Stimulated activated memory B cell treated with anti-CD40 and anti-IgM and Interleukin-4, amounts not matched to agents 10 μg/mL and 1 μg/mL and 100 μg/mL, for 72 hours (primary cell): ENCODE results near the gene LAMA1.
"Not testable (repeated sequence)": the region's sequence is repeated elsewhere in the genome, so short reads cannot be mapped to it uniquely, and the experiment has no call there.

Experiments
- ATAC-seq: fragments of 150-1000 bp; cut with Tn5 transposase; 2 replicates; pipeline ENCODE4 v1.10.0; 2021
- H3K27ac Mint-ChIP-seq: one replicate; pipeline ENCODE4 v1.8.0; 2022; ENCODE audit warnings: mild to moderate bottlenecking, mixed read lengths
- H3K27me3 Mint-ChIP-seq: one replicate; pipeline ENCODE4 v1.8.0; 2022; ENCODE audit warnings: mixed read lengths
- H3K36me3 Mint-ChIP-seq: one replicate; pipeline ENCODE4 v1.8.0; 2022; ENCODE audit warnings: mixed read lengths
- H3K4me1 Mint-ChIP-seq: one replicate; pipeline ENCODE4 v1.8.0; 2022; ENCODE audit warnings: mixed read lengths
- H3K4me3 Mint-ChIP-seq: one replicate; pipeline ENCODE4 v1.8.0; 2022; ENCODE audit warnings: mild to moderate bottlenecking, moderate library complexity, mixed read lengths
- H3K9me3 Mint-ChIP-seq: one replicate; pipeline ENCODE4 v1.8.0; 2022; ENCODE audit warnings: mixed read lengths

Gene LAMA1

GRCh38 chr18:7117390-7118355 is at the start of gene LAMA1:
LAMA1 (minus strand) TSS chr18:7117797; CDS start chr18:7117720, 77 bp downstream.
- no peaks in the 10 kb centered on the region for H3K36me3 Mint-ChIP-seq
- peak; percentile 45 for ATAC-seq
- peaks cover 5% of the 10 kb centered on the region for H3K9me3 Mint-ChIP-seq
- no peak within 1 kb of the TSS for H3K4me3 Mint-ChIP-seq
- H3K4me1 Mint-ChIP-seq: peaks cover 7% of the 10 kb centered on the region
- H3K27ac Mint-ChIP-seq: no peak within 1 kb of the TSS
- peaks cover 37% of the 10 kb centered on the region for H3K27me3 Mint-ChIP-seq

DNA sequence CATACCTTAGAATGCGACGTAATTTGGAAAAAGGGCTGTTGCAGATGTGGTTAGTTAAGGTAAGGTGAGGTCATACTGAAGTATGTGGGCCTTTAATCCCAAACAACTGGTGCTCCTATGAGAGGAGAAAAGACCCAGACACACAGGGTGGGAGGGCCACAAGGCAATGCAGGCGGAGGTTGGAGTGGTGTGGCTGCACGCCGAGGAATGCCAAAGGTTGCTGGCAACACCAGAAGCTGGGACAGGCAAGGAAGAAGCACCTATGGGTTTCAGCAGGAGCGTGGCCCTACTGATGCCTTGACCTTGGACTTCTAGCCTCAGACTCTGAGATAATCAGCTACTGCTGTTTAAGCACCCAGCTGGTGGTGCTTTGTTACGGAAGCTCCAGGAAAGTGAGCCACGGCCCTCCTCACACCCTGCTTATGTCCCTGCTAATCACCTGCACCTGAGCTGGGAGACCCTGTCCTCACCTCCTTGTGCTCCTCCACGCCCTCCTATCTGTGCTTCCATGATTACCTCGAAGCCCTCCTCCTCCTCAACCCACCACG is 48.3 kb upstream of the LAMA1 start:
- H3K9me3 Mint-ChIP-seq: peaks cover 6% of the 10 kb centered on the region
- H3K27me3 Mint-ChIP-seq: no peaks in the 10 kb centered on the region
- H3K27ac Mint-ChIP-seq: no peak overlapping the region
- H3K4me1 Mint-ChIP-seq: no peaks in the 10 kb centered on the region
- H3K4me3 Mint-ChIP-seq: no peak overlapping the region
- no peak for ATAC-seq
- H3K36me3 Mint-ChIP-seq: no peaks in the 10 kb centered on the region

DNA sequence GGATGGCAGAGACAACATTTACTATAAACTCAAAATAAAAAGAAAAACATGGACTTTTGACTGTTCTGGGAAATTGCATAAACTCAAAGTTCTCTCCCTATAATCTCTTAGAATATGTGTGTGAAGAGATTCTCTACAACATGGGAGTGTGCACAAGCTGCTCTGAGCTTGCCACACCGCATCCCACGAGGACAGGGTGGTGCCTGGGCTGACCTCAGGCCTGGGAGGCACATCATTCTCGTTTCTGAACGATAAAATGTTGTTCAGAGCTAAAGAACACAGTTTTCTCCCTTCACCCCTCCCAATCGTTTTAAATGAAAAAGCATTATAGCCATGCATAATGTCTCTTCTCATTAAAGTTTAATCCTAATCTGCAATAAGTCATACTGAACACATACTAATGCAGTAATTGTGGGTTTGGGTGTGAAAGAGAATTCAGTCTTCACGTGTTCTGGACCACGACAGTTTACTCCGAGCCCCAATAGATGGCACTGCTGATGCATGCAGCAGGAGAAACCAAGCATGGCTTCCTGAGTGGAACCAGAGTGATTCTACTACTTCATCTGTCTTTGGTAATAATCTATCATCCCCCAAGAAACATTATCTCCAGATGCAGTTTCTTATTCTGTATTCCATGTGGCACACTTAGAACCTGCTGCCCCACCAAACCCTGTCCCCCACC is 46.9 kb upstream of the LAMA1 start:
- Mint-ChIP-seq H3K36me3 (no peaks in the 10 kb centered on the region), H3K27ac (no peak overlapping the region), H3K4me3 (no peak overlapping the region), H3K4me1 (no peaks in the 10 kb centered on the region), H3K9me3 (peaks cover 6% of the 10 kb centered on the region), H3K27me3 (no peaks in the 10 kb centered on the region)
- ATAC-seq: no peak

DNA sequence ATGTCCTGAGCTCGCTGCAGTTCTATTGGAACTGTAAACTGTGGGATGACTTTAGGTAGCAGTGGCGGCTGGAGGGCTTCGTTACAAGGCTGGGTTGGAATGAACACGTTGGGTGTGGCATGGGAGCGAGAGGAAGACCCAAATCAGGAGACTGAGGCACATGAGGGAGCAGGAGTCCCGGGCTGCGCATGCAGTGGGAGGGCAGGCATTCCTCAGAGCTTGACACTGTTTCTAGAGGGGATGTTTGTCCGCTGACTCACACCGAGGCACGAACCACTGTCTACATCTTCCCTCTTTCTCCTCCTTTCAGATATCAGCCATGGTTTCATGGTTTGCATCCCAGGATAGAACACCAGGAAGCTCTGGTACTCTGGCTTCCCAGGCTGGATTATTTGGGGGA is 40.6 kb upstream of the LAMA1 start:
- no peak overlapping the region for H3K4me3 Mint-ChIP-seq
- no peak overlapping the region for H3K27ac Mint-ChIP-seq
- no peaks in the 10 kb centered on the region for H3K4me1 Mint-ChIP-seq
- ATAC-seq: no peak
- H3K36me3 Mint-ChIP-seq: no peaks in the 10 kb centered on the region
- no peaks in the 10 kb centered on the region for H3K27me3 Mint-ChIP-seq
- H3K9me3 Mint-ChIP-seq: peaks cover 3% of the 10 kb centered on the region

- H3K27me3 Mint-ChIP-seq: no peaks in the 10 kb centered on the region
Observed at GRCh38 chr18:7157760-7158159, 40.2 kb upstream of the LAMA1 start.

GRCh38 chr18:7155887-7156286 is 38.3 kb upstream of the LAMA1 start:
- Mint-ChIP-seq H3K36me3 (no peaks in the 10 kb centered on the region), H3K4me3 (no peak overlapping the region), H3K27ac (no peak overlapping the region), H3K27me3 (no peaks in the 10 kb centered on the region), H3K9me3 (peaks cover 3% of the 10 kb centered on the region), H3K4me1 (no peaks in the 10 kb centered on the region)
- ATAC-seq: no peak

More at GRCh38 chr18:7157760-7158159, 40.2 kb upstream of the LAMA1 start:
- H3K4me3 Mint-ChIP-seq: no peak overlapping the region
- H3K4me1 Mint-ChIP-seq: no peaks in the 10 kb centered on the region
- H3K36me3 Mint-ChIP-seq: no peaks in the 10 kb centered on the region
- ATAC-seq: peak; percentile 27
- H3K27ac Mint-ChIP-seq: no peak overlapping the region
- peaks cover 3% of the 10 kb centered on the region for H3K9me3 Mint-ChIP-seq

DNA sequence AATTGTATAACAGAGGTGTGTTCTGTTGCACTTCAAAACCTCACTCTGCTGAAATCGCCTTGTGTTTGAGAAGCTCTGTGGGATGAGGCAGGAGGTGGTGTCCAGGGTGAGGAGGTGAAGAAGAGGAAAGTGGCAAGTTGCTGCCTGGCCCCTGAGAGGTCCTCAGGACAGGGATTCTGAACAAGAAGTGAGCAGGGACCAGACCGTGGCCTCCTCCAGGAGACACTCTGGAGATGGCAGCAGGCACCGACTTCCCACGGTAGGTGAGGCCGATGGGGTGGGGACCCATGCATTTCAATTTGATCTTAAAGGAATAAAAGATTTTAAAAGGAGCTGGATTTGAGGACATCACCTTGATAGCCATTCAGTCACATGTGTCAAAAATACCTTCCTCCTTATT is 37.5 kb upstream of the LAMA1 start:
- no peak for ATAC-seq
- H3K4me3 Mint-ChIP-seq: no peak overlapping the region
- peaks cover 3% of the 10 kb centered on the region for H3K9me3 Mint-ChIP-seq
- H3K27ac Mint-ChIP-seq: no peak overlapping the region
- H3K27me3 Mint-ChIP-seq: no peaks in the 10 kb centered on the region
- H3K36me3 Mint-ChIP-seq: no peaks in the 10 kb centered on the region
- no peaks in the 10 kb centered on the region for H3K4me1 Mint-ChIP-seq

- no peak overlapping the region for H3K27ac Mint-ChIP-seq
- no peaks in the 10 kb centered on the region for H3K27me3 Mint-ChIP-seq
- no peaks in the 10 kb centered on the region for H3K4me1 Mint-ChIP-seq
- no peak for ATAC-seq
- peaks cover 6% of the 10 kb centered on the region for H3K9me3 Mint-ChIP-seq
- H3K36me3 Mint-ChIP-seq: no peaks in the 10 kb centered on the region
- no peak overlapping the region for H3K4me3 Mint-ChIP-seq
Observed at GRCh38 chr18:7152440-7152839, 34.8 kb upstream of the LAMA1 start.

DNA sequence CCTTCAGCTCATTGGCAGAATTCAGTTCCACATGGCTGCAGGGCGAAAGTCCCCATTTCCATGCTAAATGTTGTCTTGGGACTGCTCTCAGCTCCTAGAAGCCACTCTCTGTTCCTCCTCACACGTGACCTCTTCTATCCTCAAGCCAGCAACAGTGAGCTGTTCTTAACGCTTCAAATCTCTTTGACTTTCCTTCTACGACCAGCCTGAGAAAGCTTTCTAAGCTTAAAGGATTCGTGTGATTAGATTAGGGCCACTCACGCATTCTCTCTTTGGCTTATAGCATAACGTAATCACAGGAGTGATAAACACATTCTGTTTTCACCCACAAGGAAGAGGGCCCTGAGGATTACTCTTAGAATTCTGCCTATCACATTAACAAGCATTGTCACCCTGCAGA is 29.8 kb upstream of the LAMA1 start:
- no peaks in the 10 kb centered on the region for H3K4me1 Mint-ChIP-seq
- ATAC-seq: no peak
- H3K36me3 Mint-ChIP-seq: no peaks in the 10 kb centered on the region
- H3K27me3 Mint-ChIP-seq: no peaks in the 10 kb centered on the region
- no peak overlapping the region for H3K4me3 Mint-ChIP-seq
- peaks cover 3% of the 10 kb centered on the region for H3K9me3 Mint-ChIP-seq
- H3K27ac Mint-ChIP-seq: no peak overlapping the region

- H3K4me1 Mint-ChIP-seq: no peaks in the 10 kb centered on the region
- no peak for ATAC-seq
- H3K4me3 Mint-ChIP-seq: no peak overlapping the region
- H3K27me3 Mint-ChIP-seq: no peaks in the 10 kb centered on the region
- no peak overlapping the region for H3K27ac Mint-ChIP-seq
- H3K36me3 Mint-ChIP-seq: no peaks in the 10 kb centered on the region
- peaks cover 3% of the 10 kb centered on the region for H3K9me3 Mint-ChIP-seq
Observed at GRCh38 chr18:7146067-7146466, 28.5 kb upstream of the LAMA1 start.

DNA sequence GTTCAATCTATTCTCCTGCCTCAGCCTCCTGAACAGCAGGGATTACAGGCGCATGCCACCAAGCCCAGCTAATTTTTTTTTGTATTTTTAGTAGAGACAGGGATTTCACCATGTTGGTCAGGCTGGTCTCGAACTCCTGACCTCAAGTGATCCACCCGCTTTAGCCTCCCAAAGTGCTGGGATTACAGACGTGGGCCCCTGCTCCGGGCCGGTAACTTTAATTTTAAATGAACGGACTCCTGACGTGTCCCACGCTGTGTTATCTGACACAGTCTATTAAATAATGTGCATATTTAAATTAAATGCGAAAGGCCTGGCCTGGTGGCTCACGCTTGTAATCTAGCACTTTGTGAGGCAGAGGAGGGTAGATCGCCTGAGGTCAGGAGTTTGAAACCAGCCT is 27.3 kb upstream of the LAMA1 start:
- not testable (repeated sequence) for H3K9me3 Mint-ChIP-seq, H3K27me3 Mint-ChIP-seq, H3K27ac Mint-ChIP-seq, H3K4me3 Mint-ChIP-seq, H3K4me1 Mint-ChIP-seq, H3K36me3 Mint-ChIP-seq, ATAC-seq

- Mint-ChIP-seq H3K27me3 (no peaks in the 10 kb centered on the region), H3K4me1 (no peaks in the 10 kb centered on the region), H3K27ac (no peak overlapping the region), H3K9me3 (no peaks in the 10 kb centered on the region), H3K36me3 (no peaks in the 10 kb centered on the region), H3K4me3 (no peak overlapping the region)
- no peak for ATAC-seq
Observed at GRCh38 chr18:7141287-7141686, 23.7 kb upstream of the LAMA1 start.

DNA sequence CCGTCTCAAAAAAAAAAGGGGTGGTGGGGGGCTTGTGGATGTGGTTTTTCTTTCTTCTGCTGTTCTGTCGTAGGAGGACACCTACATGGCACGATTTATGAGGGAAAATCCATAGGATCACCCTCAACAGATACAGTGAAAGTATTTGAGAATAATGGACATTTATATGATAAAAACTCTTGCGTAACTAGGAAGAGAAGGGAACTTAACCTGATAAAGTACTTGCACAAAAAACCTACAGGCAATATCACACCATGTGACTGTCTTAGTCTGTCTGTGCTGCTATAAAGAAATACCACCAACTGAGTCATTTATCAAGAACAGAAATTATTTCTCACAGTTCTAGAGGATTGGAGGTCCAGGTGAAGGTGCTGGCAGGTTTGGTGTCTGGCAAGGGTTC is 21.8 kb upstream of the LAMA1 start:
- no peak for ATAC-seq
- H3K36me3 Mint-ChIP-seq: no peaks in the 10 kb centered on the region
- no peak overlapping the region for H3K4me3 Mint-ChIP-seq
- H3K4me1 Mint-ChIP-seq: no peaks in the 10 kb centered on the region
- H3K27me3 Mint-ChIP-seq: no peaks in the 10 kb centered on the region
- H3K9me3 Mint-ChIP-seq: no peaks in the 10 kb centered on the region
- no peak overlapping the region for H3K27ac Mint-ChIP-seq

DNA sequence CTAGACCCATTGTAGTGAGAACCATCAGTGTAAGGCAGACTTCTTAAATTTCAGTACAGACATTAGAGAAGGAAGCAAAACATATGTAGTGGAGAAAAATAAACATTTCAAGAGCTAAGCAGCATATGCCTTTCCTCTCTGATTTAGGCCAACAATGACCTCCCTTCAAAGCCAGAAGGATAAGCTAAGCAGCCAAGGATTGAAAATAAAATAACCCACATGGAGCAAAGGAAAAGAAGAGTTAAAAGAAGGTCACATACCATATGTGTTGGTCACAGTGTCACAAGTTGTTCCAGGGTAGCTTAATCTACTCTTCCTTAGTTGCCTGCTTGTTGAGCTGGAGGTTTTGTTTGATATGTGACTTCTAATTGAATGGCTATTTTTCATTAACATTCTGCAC is 15.6 kb upstream of the LAMA1 start:
- no peak overlapping the region for H3K4me3 Mint-ChIP-seq
- peaks cover 3% of the 10 kb centered on the region for H3K9me3 Mint-ChIP-seq
- no peaks in the 10 kb centered on the region for H3K36me3 Mint-ChIP-seq
- no peaks in the 10 kb centered on the region for H3K4me1 Mint-ChIP-seq
- ATAC-seq: no peak
- no peak overlapping the region for H3K27ac Mint-ChIP-seq
- H3K27me3 Mint-ChIP-seq: no peaks in the 10 kb centered on the region

GRCh38 chr18:7132356-7133150 is 15.0 kb upstream of the LAMA1 start:
- Mint-ChIP-seq H3K9me3 (peaks cover 3% of the 10 kb centered on the region), H3K27me3 (no peaks in the 10 kb centered on the region), H3K4me3 (no peak overlapping the region), H3K4me1 (no peaks in the 10 kb centered on the region), H3K36me3 (no peaks in the 10 kb centered on the region), H3K27ac (no peak overlapping the region)
- ATAC-seq: no peak
